GM12878 (cell line): ENCODE data around the gene SLC38A4. TPM values are rescaled to one million over a fixed set of nuclear protein-coding genes. Genes with fewer than 3 reads are reported as not detected.

Experiments used
- ATAC-seq: fragments of 200-7000 bp; cut with Tn5 transposase; 3 replicates; pipeline ENCODE4 v1.9.1; 2020; ENCODE audit warnings: mild to moderate bottlenecking, moderate library complexity
- BruUV-seq: library from RNA; stranded (reverse); fragments of 400-500 nt; replicated peaks from 2 replicates; lab custom pipeline; 2021; lab: Mats Ljungman, UMichigan
- CTCF ChIA-PET: fragments of 300-600 bp; sonication (Branson Sonifier 250); formaldehyde crosslinking; extraction: SDS; loops from one replicate; lab custom pipeline; 2021; ENCODE audit warnings: inconsistent platforms; lab: Yijun Ruan, JAX
- POLR2A ChIA-PET: fragments of 350-600 bp; formaldehyde crosslinking; extraction: SDS; loops from one replicate; lab custom pipeline; 2021; ENCODE audit warnings: inconsistent platforms; lab: Charles Lee
- RAD21 ChIA-PET: fragments of 300-600 bp; sonication (Branson Sonifier 250); formaldehyde crosslinking; loops from one replicate; lab custom pipeline; 2023; ENCODE audit warnings: antibody characterized with exemption; ENCODE audit not compliant: unreplicated experiment; lab: Charles Lee
- SMC1A ChIA-PET: fragments of 300-600 bp; sonication (Branson Sonifier 250); formaldehyde crosslinking; loops from one replicate; lab custom pipeline; 2023; ENCODE audit not compliant: unreplicated experiment, uncharacterized antibody; lab: Charles Lee
- DNase-seq: peaks from one replicate; pipeline ENCODE4 v3.0.0-alpha.2; 2011; ENCODE audit warnings: low read depth, low spot score
- FAIRE-seq: peaks from 3 replicates; lab custom pipeline; 2011; peaks lifted over from hg19 to GRCh38; lab: Jason Lieb, UNC
- H2AFZ ChIP-seq: 2 replicates; pipeline ENCODE4 v1.6.0; 2011; ENCODE audit warnings: low read depth, low read length, control low read depth; ENCODE audit not compliant: control insufficient read depth
- H3K27ac ChIP-seq: 2 replicates; pipeline ENCODE4 v1.5.1; 2011; ENCODE audit warnings: control low read depth; ENCODE audit not compliant: control insufficient read depth, insufficient read depth
- H3K27me3 ChIP-seq, 2 experiments: replicated peaks in 1 of 2; 2 replicates each; pipeline versions ENCODE4 v1.6.0 to v1.6.1; 2011; ENCODE audit warnings: low read length in 1 of 2; ENCODE audit not compliant: control insufficient read depth in 2 of 2, insufficient read depth in 2 of 2
- H3K36me3 ChIP-seq, 2 experiments: 2 replicates each; pipeline ENCODE4 v1.5.1; 2011; ENCODE audit warnings: low read length in 1 of 2; ENCODE audit not compliant: control insufficient read depth in 2 of 2, insufficient read depth in 2 of 2
- H3K4me1 ChIP-seq: 2 replicates; pipeline ENCODE4 v1.6.1; 2011; ENCODE audit warnings: mild to moderate bottlenecking, low read length, moderate library complexity, mixed read lengths; ENCODE audit not compliant: control insufficient read depth, insufficient read depth
- H3K4me2 ChIP-seq: 2 replicates; pipeline ENCODE4 v1.6.0; 2011; ENCODE audit warnings: control low read depth; ENCODE audit not compliant: control insufficient read depth, insufficient read depth
- H3K4me3 ChIP-seq: fragments of 200-600 bp; sonication (generic); 2 replicates; pipeline ENCODE4 v1.5.1; 2016
- H3K79me2 ChIP-seq: 2 replicates; pipeline ENCODE4 v1.6.0; 2011; ENCODE audit warnings: low read length; ENCODE audit not compliant: control insufficient read depth, insufficient read depth
- H3K9ac ChIP-seq: 2 replicates; pipeline ENCODE4 v1.8.0; 2011; ENCODE audit warnings: low read length, control low read depth, mixed read lengths; ENCODE audit not compliant: control insufficient read depth, insufficient read depth
- H3K9me3 ChIP-seq: replicated peaks from 3 replicates; pipeline ENCODE4 v1.5.1; 2011; ENCODE audit warnings: mild to moderate bottlenecking, low read length; ENCODE audit not compliant: control insufficient read depth, insufficient read depth
- H4K20me1 ChIP-seq: 2 replicates; pipeline ENCODE4 v1.6.0; 2011; ENCODE audit not compliant: control insufficient read depth, insufficient read depth
- ASH2L ChIP-seq: fragments of 300-600, 200-600 bp; sonication (generic); IDR thresholded peaks from 2 replicates; pipeline ENCODE4 v1.6.1; 2017; ENCODE audit warnings: low read depth, mild to moderate bottlenecking, borderline replicate concordance
- ATF7 ChIP-seq: fragments of 450-650 bp; IDR thresholded peaks from 2 replicates; pipeline ENCODE4 v1.6.1; 2016; ENCODE audit warnings: low read depth, mild to moderate bottlenecking
- GABPA ChIP-seq: IDR thresholded peaks from 2 replicates; pipeline ENCODE4 v1.6.1; 2014; ENCODE audit warnings: antibody characterized with exemption, low read depth, mild to moderate bottlenecking, inconsistent platforms
- KAT2A ChIP-seq: conservative IDR thresholded peaks from 2 replicates; pipeline ENCODE4 v1.6.1; 2011; ENCODE audit warnings: low read depth, low read length; ENCODE audit not compliant: control insufficient read depth
- KLF5 ChIP-seq: fragments of 450-650 bp; IDR thresholded peaks from 2 replicates; pipeline ENCODE4 v1.6.1; 2014; ENCODE audit warnings: mild to moderate bottlenecking; ENCODE audit not compliant: partially characterized antibody
- MEF2A ChIP-seq: IDR thresholded peaks from 2 replicates; pipeline ENCODE4 v1.6.1; 2011; ENCODE audit warnings: low read depth, mild to moderate bottlenecking, low read length, moderate library complexity; ENCODE audit not compliant: insufficient read depth
- MTA3 ChIP-seq: IDR thresholded peaks from 2 replicates; pipeline ENCODE4 v1.6.1; 2012; ENCODE audit warnings: low read length, inconsistent platforms, borderline replicate concordance
- MYB ChIP-seq: fragments of 150-350 bp; IDR thresholded peaks from 2 replicates; pipeline ENCODE4 v1.6.1; 2014; ENCODE audit warnings: mild to moderate bottlenecking, low read depth, low read length, borderline replicate concordance
- MYC ChIP-seq: IDR thresholded peaks from 2 replicates; pipeline ENCODE4 v1.6.1; 2011; ENCODE audit warnings: mild to moderate bottlenecking, low read length, moderate library complexity, inconsistent platforms; ENCODE audit not compliant: insufficient read depth, insufficient replicate concordance, insufficient read length, severe bottlenecking
- NFYA ChIP-seq: IDR thresholded peaks from 2 replicates; pipeline ENCODE4 v1.6.1; 2011; ENCODE audit warnings: low read depth, mild to moderate bottlenecking, low read length, improper control_type of control experiment, borderline replicate concordance
- NFYB ChIP-seq: IDR thresholded peaks from 2 replicates; pipeline ENCODE4 v1.6.1; 2011; ENCODE audit warnings: low read depth, mild to moderate bottlenecking, low read length, improper control_type of control experiment, moderate library complexity; ENCODE audit not compliant: insufficient read depth
- PBX3 ChIP-seq: IDR thresholded peaks from 2 replicates; pipeline ENCODE4 v1.6.1; 2011; ENCODE audit warnings: mild to moderate bottlenecking, low read depth, low read length, moderate library complexity; ENCODE audit not compliant: insufficient replicate concordance
- RELA ChIP-seq: fragments of 450-650 bp; IDR thresholded peaks from 2 replicates; pipeline ENCODE4 v1.8.0; 2014; ENCODE audit warnings: borderline replicate concordance; ENCODE audit not compliant: partially characterized antibody
- TCF3 ChIP-seq: IDR thresholded peaks from 2 replicates; pipeline ENCODE4 v1.6.1; 2012; ENCODE audit warnings: low read depth, mild to moderate bottlenecking, low read length, borderline replicate concordance; ENCODE audit not compliant: insufficient read depth
- ZBTB33 ChIP-seq: fragments of 450-650 bp; IDR thresholded peaks from 2 replicates; pipeline ENCODE4 v1.6.1; 2017; ENCODE audit warnings: mild to moderate bottlenecking
- ZNF217 ChIP-seq: fragments of 450-650 bp; IDR thresholded peaks from 2 replicates; pipeline ENCODE4 v1.6.1; 2017; ENCODE audit warnings: antibody characterized with exemption, mild to moderate bottlenecking
- WGBS: methylation state at CpG from one replicate; pipeline ENCODE4 v1.1.6; 2016; ENCODE audit warnings: low lambda C conversion rate; ENCODE audit not compliant: insufficient replicate concordance, insufficient coverage; ENCODE audit errors: missing lambda C conversion rate; 5-methylcytosine and 5-hydroxymethylcytosine counted together
- in situ Hi-C: fragments of 300-500 bp; cut with MboI; formaldehyde crosslinking; loops from 9 replicates; pipeline ENCODE4 v1.14.3; 2018; ENCODE audit warnings: mixed read lengths
- intact Hi-C: fragments of 100-400 bp; cut with micrococcal nuclease; formaldehyde crosslinking; loops from one replicate; pipeline ENCODE4 v1.14.2; 2022; ENCODE audit not compliant: unreplicated experiment
- polyA plus RNA-seq, 11 experiments: library from polyadenylated mRNA; depleted of rRNA in 4 of 11; unstranded in 6 of 11; stranded (reverse) in 5 of 11; fragments of >200 nt; fragmentation: Nextera tagmentation in 4 of 11; fragmentation: Illumina TruSeq in 1 of 11; extraction: Ambion mirVana in 4 of 11; extraction: Trizol in 1 of 11; gene quantifications; 1 replicate in 1 of 11; 2 replicates in 10 of 11; pipeline versions ENCODE4 v1.2.1 to v1.2.3, GENCODE V29; 2011 to 2016; ENCODE audit warnings: inconsistent platforms in 2 of 11, missing spikeins in 2 of 11, low read depth in 1 of 11
- total RNA-seq, 4 experiments: library from RNA; depleted of rRNA in 3 of 4; stranded (reverse); fragments of >200 nt in 3 of 4; fragmentation: Illumina TruSeq in 1 of 4; extraction: Trizol in 1 of 4; gene quantifications; 2 replicates each; pipeline versions ENCODE4 v1.2.1 to v1.2.3, GENCODE V29; 2013 to 2021

SLC38A4 gene
- total and polyA plus RNA-seq, 10 of the 15 experiments (the other 5 are each of a cell fraction or from before 2014, with no cell fraction given): 0.04 to 0.52 (median 0.13) TPM; not detected in 2

GRCh38 chr12:46830731-46831334 lies 5.0 kb upstream of the SLC38A4 start (continued):
- no peak for TF ChIP-seq KLF5
- TF ChIP-seq PBX3: no peak

- RAD21 ChIA-PET: no interaction called here
- SMC1A ChIA-PET: no interaction called here
- Histone ChIP-seq H3K9me3 (no peaks in the 10 kb centered on the region), H3K4me2 (no peak overlapping the region), H3K27ac (no peak overlapping the region), H3K9ac (no peak overlapping the region), H3K79me2 (no peaks in the 10 kb centered on the region), H3K4me1 (no peaks in the 10 kb centered on the region), H4K20me1 (no peaks in the 10 kb centered on the region)
- intact Hi-C loops: no loop called here
- 93% methylated on average over 2 of the region's 2 CpGs for WGBS
- CTCF ChIA-PET: no interaction called here
- FAIRE-seq (no peak), ATAC-seq (no peak), DNase-seq (no peak)
- TF ChIP-seq MEF2A (no peak), RELA (no peak), MYC (no peak), ASH2L (no peak), MYB (no peak), NFYB (no peak), ATF7 (no peak), ZNF217 (no peak), MTA3 (no peak), NFYA (no peak), GABPA (no peak), TCF3 (no peak), KAT2A (no peak), ZBTB33 (no peak)
- TF ChIP-seq, all 136 proteins: peak for 0
- in situ Hi-C loops: no loop called here
- H3K27me3 ChIP-seq: no peaks in the 10 kb centered on the region; a peak in 1 of 4 replicates
- no TSS peak for BruUV-seq
- H3K36me3 ChIP-seq: no peaks in the 10 kb centered on the region
- H3K4me3 ChIP-seq: no peak overlapping the region
- H2AFZ ChIP-seq: no peak overlapping the region
- POLR2A ChIA-PET: no interaction called here
Observed at GRCh38 chr12:46824709-46825108, 1.1 kb downstream of the SLC38A4 start.
